ENCODE data around the gene GAPDH. TPM values are rescaled to one million over a fixed set of nuclear protein-coding genes. Genes with fewer than 3 reads are reported as not detected.

The GAPDH gene
- total RNA-seq, 5 donors from 2014 or later (not counting 1 experiment from before 2014, with no cell fraction given): 500 to 643 (median 605) TPM

DNA sequence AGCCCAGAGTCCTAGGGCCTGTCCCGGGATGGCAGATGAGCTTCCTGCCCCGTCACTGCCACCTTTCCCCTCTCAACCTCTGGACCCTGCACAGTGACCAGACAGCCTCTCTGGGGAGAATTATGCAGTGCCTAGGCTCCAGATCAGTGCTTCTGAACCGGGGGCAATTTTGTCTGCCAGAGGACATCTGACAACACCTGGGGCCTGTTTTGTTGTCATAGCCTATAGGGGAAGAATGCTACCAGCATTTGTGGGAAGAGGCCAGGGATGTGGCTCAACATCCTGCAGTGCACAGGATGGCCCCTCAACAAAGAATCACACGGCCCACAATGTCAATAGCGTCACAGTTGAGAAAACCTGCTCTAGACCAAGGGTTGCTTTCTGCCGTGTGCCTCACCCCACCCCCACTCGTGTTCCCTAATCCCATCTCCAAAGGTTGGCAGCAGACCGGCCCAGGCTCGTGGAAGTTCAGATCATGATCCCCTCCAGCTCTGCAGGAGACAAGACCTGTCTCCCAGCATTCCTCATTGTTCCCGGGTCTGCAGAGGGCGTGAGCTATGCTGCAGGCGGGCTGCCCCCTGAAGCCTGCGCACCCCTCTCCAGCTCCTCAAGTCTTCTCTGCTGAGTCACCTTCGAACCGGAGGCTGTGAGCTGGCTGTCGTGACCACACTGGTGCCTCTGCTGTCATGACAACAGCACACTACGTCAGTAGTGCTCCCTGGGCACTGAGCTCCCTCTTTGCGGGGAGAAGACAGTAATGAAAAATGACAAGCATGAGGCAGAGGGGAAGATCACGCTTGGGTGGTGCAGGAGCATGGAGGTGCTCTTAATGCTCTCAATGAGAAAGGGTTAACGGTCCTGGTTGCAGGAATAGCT, 2.0 kb upstream of the GAPDH start:
- peaks cover 22 to 48% of the 10 kb centered on the region in 2 experiments for H3K4me1 ChIP-seq (ENCODE audit: control insufficient read depth in 1 of 2, extremely low read depth in 1 of 2, insufficient read depth in 2 of 2, low read length in 2 of 2)
- H3K27ac ChIP-seq (ENCODE audit: low read length): peak overlapping the region; percentile 84
- no peaks in the 10 kb centered on the region for H3K27me3 Mint-ChIP-seq
- peaks cover 39 to 45% (median 39%) of the 10 kb centered on the region in 3 donors for H3K4me1 Mint-ChIP-seq
- peaks cover 21 to 54% of the 10 kb centered on the region in 2 donors for H3K36me3 ChIP-seq (ENCODE audit: control insufficient read depth in 2 of 2, extremely low read depth in 1 of 2, insufficient read depth in 1 of 2, low read length in 1 of 2)
- H3K4me3 Mint-ChIP-seq: peak overlapping the region; percentile 64 to 97 (median 94)
- no peaks in the 10 kb centered on the region for H3K9me3 Mint-ChIP-seq
- 17% methylated on average over 14 of the region's 20 CpGs for WGBS (ENCODE audit: insufficient coverage)
- peak in 34 of 35 experiments; percentile 63 to 91 (median 81) for DNase-seq
- H3K27ac Mint-ChIP-seq: peak overlapping the region; percentile 94 to 98
- no peaks in the 10 kb centered on the region for H3K9me3 ChIP-seq
- ChIA-PET CTCF (interaction anchor here in 1 of 2 donors (0.6 to 1.6 kb wide), 13 partner anchors 21 to 574 kb away, joined by 3 to 11 read pairs (median 4); partner anchors contain the start of gene MRPL51), POLR2A (interaction anchor here (0.6 to 1.8 kb wide), 6 partner anchors 36 to 193 kb away, joined by 3 to 7 read pairs (median 4); partner anchors contain the start of genes MRPL51 (in 1 of the 2) and VAMP1 (in 1 of the 2))
- no peaks in the 10 kb centered on the region for H3K27me3 ChIP-seq (replicated peaks in 1 of 2; ENCODE audit: control insufficient read depth in 2 of 2, extremely low read depth in 1 of 2, insufficient read depth in 2 of 2, low read length in 1 of 2)
- H3K36me3 Mint-ChIP-seq: peaks cover 47% of the 10 kb centered on the region
- peak; percentile 45 to 64 (median 52) for ATAC-seq (replicated peaks in 1 of 4)
- H3K4me3 ChIP-seq (ENCODE audit: control insufficient read depth in 1 of 2, extremely low read depth in 1 of 2, low read length in 1 of 2): no peak overlapping the region

- Histone ChIP-seq H3K27me3 (replicated peaks in 1 of 2; ENCODE audit: control insufficient read depth in 2 of 2, extremely low read depth in 1 of 2, insufficient read depth in 2 of 2, low read length in 1 of 2) (no peaks in the 10 kb centered on the region), H3K36me3 (ENCODE audit: control insufficient read depth in 2 of 2, extremely low read depth in 1 of 2, insufficient read depth in 1 of 2, low read length in 1 of 2) (peaks cover 14 to 54% of the 10 kb centered on the region in 2 donors), H3K27ac (ENCODE audit: low read length) (peak overlapping the region; percentile 84), H3K4me3 (ENCODE audit: control insufficient read depth in 1 of 2, extremely low read depth in 1 of 2, low read length in 1 of 2) (peak overlapping the region; percentile 64 to 96), H3K9me3 (no peaks in the 10 kb centered on the region), H3K4me1 (ENCODE audit: control insufficient read depth in 1 of 2, extremely low read depth in 1 of 2, insufficient read depth in 2 of 2, low read length in 2 of 2) (peaks cover 22 to 56% of the 10 kb centered on the region in 2 experiments)
- no peaks in the 10 kb centered on the region for H3K9me3 Mint-ChIP-seq
- POLR2A ChIA-PET: interaction anchor here in 1 of 2 donors (0.9 to 1.8 kb wide), 4 partner anchors 40 to 194 kb away, joined by 4 to 7 read pairs (median 5); partner anchors contain the start of genes MRPL51 and VAMP1
- peak overlapping the region; percentile 94 to 98 for H3K27ac Mint-ChIP-seq
- CTCF ChIA-PET: interaction anchor here in 1 of 2 donors (0.9 to 1.6 kb wide), 8 partner anchors 20 to 198 kb away, joined by 3 to 10 read pairs (median 4); partner anchors contain the start of gene MRPL51
- H3K36me3 Mint-ChIP-seq: peaks cover 44% of the 10 kb centered on the region
- no peaks in the 10 kb centered on the region for H3K27me3 Mint-ChIP-seq
- H3K4me3 Mint-ChIP-seq: peak overlapping the region; percentile 64 to 97 (median 94)
- peaks cover 46 to 52% (median 47%) of the 10 kb centered on the region in 3 donors for H3K4me1 Mint-ChIP-seq
- DNase-seq: peak in 3 of 35 experiments; percentile 14 to 52 (median 27)
- 19% methylated on average over 12 of the region's 14 CpGs for WGBS (ENCODE audit: insufficient coverage)
- ATAC-seq (replicated peaks in 1 of 4): no peak
These were observed 1.2 kb upstream of the GAPDH start for GRCh38 chr12:6532927-6533652.

GRCh38 chr12:6533653-6533922, 729 bp upstream of the GAPDH start:
- no peaks in the 10 kb centered on the region for H3K27me3 ChIP-seq (replicated peaks in 1 of 2; ENCODE audit: control insufficient read depth in 2 of 2, extremely low read depth in 1 of 2, insufficient read depth in 2 of 2, low read length in 1 of 2)
- H3K27ac Mint-ChIP-seq: peak overlapping the region; percentile 94 to 98
- peak overlapping the region; percentile 64 to 97 (median 94) for H3K4me3 Mint-ChIP-seq
- no peak for ATAC-seq (replicated peaks in 1 of 4)
- no peak for DNase-seq
- peaks cover 16 to 54% of the 10 kb centered on the region in 2 donors for H3K36me3 ChIP-seq (ENCODE audit: control insufficient read depth in 2 of 2, extremely low read depth in 1 of 2, insufficient read depth in 1 of 2, low read length in 1 of 2)
- ChIA-PET POLR2A (interaction anchor here (0.6 to 1.8 kb wide), 6 partner anchors 11 to 295 kb away, joined by 3 to 14 read pairs (median 4); partner anchors contain the start of gene MRPL51 (in 1 of the 2)), CTCF (interaction anchor here (0.6 to 1.0 kb wide), 3 partner anchors 33 to 413 kb away, joined by 3 to 15 read pairs (median 3); no protein-coding TSS in a partner anchor)
- H3K27ac ChIP-seq (ENCODE audit: low read length): peak overlapping the region; percentile 84
- H3K9me3 Mint-ChIP-seq: no peaks in the 10 kb centered on the region
- H3K9me3 ChIP-seq: no peaks in the 10 kb centered on the region
- peak overlapping the region; percentile 64 to 96 for H3K4me3 ChIP-seq (ENCODE audit: control insufficient read depth in 1 of 2, extremely low read depth in 1 of 2, low read length in 1 of 2)
- H3K4me1 ChIP-seq (ENCODE audit: control insufficient read depth in 1 of 2, extremely low read depth in 1 of 2, insufficient read depth in 2 of 2, low read length in 2 of 2): peaks cover 26 to 61% of the 10 kb centered on the region in 2 experiments
- peaks cover 40% of the 10 kb centered on the region for H3K36me3 Mint-ChIP-seq
- H3K4me1 Mint-ChIP-seq: peaks cover 47 to 57% (median 49%) of the 10 kb centered on the region in 3 donors
- 7% methylated on average over 4 of the region's 9 CpGs for WGBS (ENCODE audit: insufficient coverage)
- H3K27me3 Mint-ChIP-seq: no peaks in the 10 kb centered on the region

DNA sequence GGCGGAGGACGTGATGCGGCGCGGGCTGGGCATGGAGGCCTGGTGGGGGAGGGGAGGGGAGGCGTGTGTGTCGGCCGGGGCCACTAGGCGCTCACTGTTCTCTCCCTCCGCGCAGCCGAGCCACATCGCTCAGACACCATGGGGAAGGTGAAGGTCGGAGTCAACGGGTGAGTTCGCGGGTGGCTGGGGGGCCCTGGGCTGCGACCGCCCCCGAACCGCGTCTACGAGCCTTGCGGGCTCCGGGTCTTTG, 303 bp downstream of the GAPDH start:
- H3K4me3 Mint-ChIP-seq: peak overlapping the region; percentile 90 to 97 (median 94)
- ChIA-PET CTCF (interaction anchor here (0.6 to 1.3 kb wide), 6 partner anchors 38 to 197 kb away, joined by 3 to 9 read pairs (median 3); no protein-coding TSS in a partner anchor), POLR2A (interaction anchor here in 1 of 2 donors (0.9 kb wide), 1 partner anchor 14 kb away, joined by 3 read pairs; no protein-coding TSS in a partner anchor)
- no peaks in the 10 kb centered on the region for H3K9me3 Mint-ChIP-seq
- under 1% methylated on average over 24 of the region's 25 CpGs for WGBS (ENCODE audit: insufficient coverage)
- H3K27me3 Mint-ChIP-seq: no peaks in the 10 kb centered on the region
- Histone ChIP-seq H3K4me1 (ENCODE audit: control insufficient read depth in 1 of 2, extremely low read depth in 1 of 2, insufficient read depth in 2 of 2, low read length in 2 of 2) (peaks cover 29 to 64% of the 10 kb centered on the region in 2 experiments), H3K4me3 (ENCODE audit: control insufficient read depth in 1 of 2, extremely low read depth in 1 of 2, low read length in 1 of 2) (peak overlapping the region; percentile 90 to 96), H3K27me3 (replicated peaks in 1 of 2; ENCODE audit: control insufficient read depth in 2 of 2, extremely low read depth in 1 of 2, insufficient read depth in 2 of 2, low read length in 1 of 2) (no peaks in the 10 kb centered on the region), H3K36me3 (ENCODE audit: control insufficient read depth in 2 of 2, extremely low read depth in 1 of 2, insufficient read depth in 1 of 2, low read length in 1 of 2) (peaks cover 9 to 51% of the 10 kb centered on the region in 2 donors), H3K27ac (ENCODE audit: low read length) (peak overlapping the region; percentile 90), H3K9me3 (no peaks in the 10 kb centered on the region)
- peak overlapping the region; percentile 98 for H3K27ac Mint-ChIP-seq
- H3K36me3 Mint-ChIP-seq: peaks cover 34% of the 10 kb centered on the region
- H3K4me1 Mint-ChIP-seq: peaks cover 50 to 63% (median 54%) of the 10 kb centered on the region in 3 donors
- ATAC-seq (replicated peaks in 1 of 4) (peak; percentile 68 to 74 (median 71)), DNase-seq (peak in 15 of 35 experiments; percentile 72 to 83 (median 80))

- WGBS (ENCODE audit: insufficient coverage): 0% methylated on average over 37 of the region's 52 CpGs
- H3K27ac Mint-ChIP-seq: peak overlapping the region; percentile 98
- Histone ChIP-seq H3K4me3 (ENCODE audit: control insufficient read depth in 1 of 2, extremely low read depth in 1 of 2, low read length in 1 of 2) (peak overlapping the region; percentile 90 to 96), H3K4me1 (ENCODE audit: control insufficient read depth in 1 of 2, extremely low read depth in 1 of 2, insufficient read depth in 2 of 2, low read length in 2 of 2) (peaks cover 34 to 69% of the 10 kb centered on the region in 2 experiments), H3K27ac (ENCODE audit: low read length) (peak overlapping the region; percentile 90), H3K36me3 (ENCODE audit: control insufficient read depth in 2 of 2, extremely low read depth in 1 of 2, insufficient read depth in 1 of 2, low read length in 1 of 2) (peaks cover 8 to 50% of the 10 kb centered on the region in 2 donors), H3K9me3 (no peaks in the 10 kb centered on the region), H3K27me3 (replicated peaks in 1 of 2; ENCODE audit: control insufficient read depth in 2 of 2, extremely low read depth in 1 of 2, insufficient read depth in 2 of 2, low read length in 1 of 2) (no peaks in the 10 kb centered on the region)
- peaks cover 55 to 68% (median 59%) of the 10 kb centered on the region in 3 donors for H3K4me1 Mint-ChIP-seq
- ATAC-seq (replicated peaks in 1 of 4) (peak; percentile 38 to 41 (median 40)), DNase-seq (peak; percentile 29 to 83 (median 55))
- no peaks in the 10 kb centered on the region for H3K9me3 Mint-ChIP-seq
- H3K36me3 Mint-ChIP-seq: peaks cover 29% of the 10 kb centered on the region
- peak overlapping the region; percentile 90 to 97 (median 94) for H3K4me3 Mint-ChIP-seq
- ChIA-PET POLR2A (interaction anchor here (0.5 to 0.7 kb wide), 2 partner anchors 44 to 437 kb away, joined by 4 to 13 read pairs; no protein-coding TSS in a partner anchor), CTCF (interaction anchor here (0.6 to 1.8 kb wide), 11 partner anchors 22 to 237 kb away, joined by 3 to 12 read pairs (median 4); no protein-coding TSS in a partner anchor)
- H3K27me3 Mint-ChIP-seq: no peaks in the 10 kb centered on the region
These were observed 804 bp downstream of the GAPDH start for GRCh38 chr12:6534945-6535696.

Measured in T-cell (primary cell).